ENCODE measurements around the gene CCDC184. TPM values are rescaled to one million over a fixed set of nuclear protein-coding genes. Genes with fewer than 3 reads are reported as not detected.
A peak's percentile ranks its signal among the peaks of the same experiment; 100 is the strongest.

CCDC184 gene
- total and polyA plus RNA-seq, 4 donors, result 0.63 to 2.8 (median 1.6) TPM

- peak within 1 kb of the TSS in 1 of 2 donors; percentile 76 for H3K27ac ChIP-seq (ENCODE audit: low read depth in 1 of 2, low read length in 2 of 2)
- H3K36me3 ChIP-seq (ENCODE audit: control insufficient read depth in 1 of 2, insufficient read depth in 2 of 2, low read length in 1 of 2), result peaks cover 0 to 2% of the 10 kb centered on the region in 2 donors
- no peaks in the 10 kb centered on the region for H3K4me1 ChIP-seq (ENCODE audit: control insufficient read depth in 1 of 2, insufficient read depth in 2 of 2, low read length in 2 of 2)
- peak; percentile 99 to 100 for DNase-seq
- H3K27me3 ChIP-seq (ENCODE audit: control insufficient read depth in 1 of 2, insufficient read depth in 2 of 2, low read length in 1 of 2), result no peaks in the 10 kb centered on the region
- no peaks in the 10 kb centered on the region for H3K9me3 ChIP-seq (ENCODE audit: control insufficient read depth, low read length)
- ATAC-seq (ENCODE audit: low FRiP score), result peak; percentile 99
- 0% methylated on average over 55 to 56 of the region's 56 CpGs for WGBS, 2 donors
- intact Hi-C loops (cut with DNase I), result loop anchor here (5.0 kb wide), 2 partner anchors 35 to 50 kb away; partner anchors contain the start of gene SENP1 (in 1 of the 2)
- peak within 1 kb of the TSS; percentile 77 to 93 for H3K4me3 ChIP-seq (ENCODE audit: low read length in 2 of 2)
These were observed 26.2 kb upstream of the CCDC184 start, which contains the start of gene ASB8 for GRCh38 chr12:48157018-48157888. TSS of gene ASB8 (minus strand) at chr12:48157515. CDS start at chr12:48153496, 4,019 bp downstream.

- WGBS, 2 donors, result 64% methylated on average over 3 of the region's 3 CpGs
- Histone ChIP-seq H3K4me1 (ENCODE audit: control insufficient read depth in 1 of 2, insufficient read depth in 2 of 2, low read length in 2 of 2) (no peaks in the 10 kb centered on the region), H3K36me3 (ENCODE audit: control insufficient read depth in 1 of 2, insufficient read depth in 2 of 2, low read length in 1 of 2) (peaks cover 0 to 2% of the 10 kb centered on the region in 2 donors), H3K27ac (ENCODE audit: low read depth in 1 of 2, low read length in 2 of 2) (peak overlapping the region in 1 of 2 donors; percentile 45), H3K27me3 (ENCODE audit: control insufficient read depth in 1 of 2, insufficient read depth in 2 of 2, low read length in 1 of 2) (no peaks in the 10 kb centered on the region), H3K4me3 (ENCODE audit: low read length in 2 of 2) (no peak overlapping the region), H3K9me3 (ENCODE audit: control insufficient read depth, low read length) (no peaks in the 10 kb centered on the region)
- intact Hi-C loops (cut with DNase I), result loop anchor here (5.0 kb wide), 2 partner anchors 36 to 51 kb away; partner anchors contain the start of gene SENP1 (in 1 of the 2)
- DNase-seq (no peak), ATAC-seq (ENCODE audit: low FRiP score) (no peak)
These were observed 25.5 kb upstream of the CCDC184 start for GRCh38 chr12:48157889-48158370.

GRCh38 chr12:48160046-48160445, 23.4 kb upstream of the CCDC184 start:
- H3K4me3 ChIP-seq (ENCODE audit: low read length in 2 of 2), result no peak overlapping the region
- ATAC-seq (ENCODE audit: low FRiP score) (no peak), DNase-seq (no peak)
- no peak overlapping the region for H3K27ac ChIP-seq (ENCODE audit: low read depth in 1 of 2, low read length in 2 of 2)
- intact Hi-C loops (cut with DNase I), result loop anchor here in 1 of 2 donors (10.0 kb wide), 1 partner anchor 195 kb away; the partner anchor contains the start of gene TMEM106C
- no peaks in the 10 kb centered on the region for H3K9me3 ChIP-seq (ENCODE audit: control insufficient read depth, low read length)
- WGBS, 2 donors, result 73% methylated on average over 5 of the region's 5 CpGs
- H3K4me1 ChIP-seq (ENCODE audit: control insufficient read depth in 1 of 2, insufficient read depth in 2 of 2, low read length in 2 of 2), result no peaks in the 10 kb centered on the region
- no peaks in the 10 kb centered on the region for H3K27me3 ChIP-seq (ENCODE audit: control insufficient read depth in 1 of 2, insufficient read depth in 2 of 2, low read length in 1 of 2)
- no peaks in the 10 kb centered on the region for H3K36me3 ChIP-seq (ENCODE audit: control insufficient read depth in 1 of 2, insufficient read depth in 2 of 2, low read length in 1 of 2)

- H3K27ac ChIP-seq (ENCODE audit: low read depth in 1 of 2, low read length in 2 of 2), result no peak overlapping the region
- intact Hi-C loops (cut with DNase I), result loop anchor here in 1 of 2 donors (10.0 kb wide), 1 partner anchor 196 kb away; the partner anchor contains the start of gene TMEM106C
- DNase-seq, result no peak
- H3K9me3 ChIP-seq (ENCODE audit: control insufficient read depth, low read length), result no peaks in the 10 kb centered on the region
- WGBS, 2 donors, result 31 to 40% methylated on average over 2 of the region's 2 CpGs
- no peaks in the 10 kb centered on the region for H3K4me1 ChIP-seq (ENCODE audit: control insufficient read depth in 1 of 2, insufficient read depth in 2 of 2, low read length in 2 of 2)
- H3K4me3 ChIP-seq (ENCODE audit: low read length in 2 of 2), result no peak overlapping the region
- no peaks in the 10 kb centered on the region for H3K36me3 ChIP-seq (ENCODE audit: control insufficient read depth in 1 of 2, insufficient read depth in 2 of 2, low read length in 1 of 2)
- no peaks in the 10 kb centered on the region for H3K27me3 ChIP-seq (ENCODE audit: control insufficient read depth in 1 of 2, insufficient read depth in 2 of 2, low read length in 1 of 2)
- ATAC-seq (ENCODE audit: low FRiP score), result no peak
These were observed 22.6 kb upstream of the CCDC184 start for GRCh38 chr12:48160807-48161206.

- H3K4me3 ChIP-seq (ENCODE audit: low read length in 2 of 2), result no peak overlapping the region
- DNase-seq (no peak), ATAC-seq (ENCODE audit: low FRiP score) (no peak)
- no peaks in the 10 kb centered on the region for H3K36me3 ChIP-seq (ENCODE audit: control insufficient read depth in 1 of 2, insufficient read depth in 2 of 2, low read length in 1 of 2)
- intact Hi-C loops (cut with DNase I), result loop anchor here in 1 of 2 donors (10.0 kb wide), 1 partner anchor 198 kb away; the partner anchor contains the start of gene TMEM106C
- H3K27me3 ChIP-seq (ENCODE audit: control insufficient read depth in 1 of 2, insufficient read depth in 2 of 2, low read length in 1 of 2), result no peaks in the 10 kb centered on the region
- H3K4me1 ChIP-seq (ENCODE audit: control insufficient read depth in 1 of 2, insufficient read depth in 2 of 2, low read length in 2 of 2), result no peaks in the 10 kb centered on the region
- H3K27ac ChIP-seq (ENCODE audit: low read depth in 1 of 2, low read length in 2 of 2), result no peak overlapping the region
- WGBS, 2 donors, result 49 to 56% methylated on average over 5 of the region's 5 CpGs
- H3K9me3 ChIP-seq (ENCODE audit: control insufficient read depth, low read length), result no peaks in the 10 kb centered on the region
These were observed 20.2 kb upstream of the CCDC184 start for GRCh38 chr12:48163150-48163747.

- ATAC-seq (ENCODE audit: low FRiP score) (no peak), DNase-seq (no peak)
- no peak overlapping the region for H3K27ac ChIP-seq (ENCODE audit: low read depth in 1 of 2, low read length in 2 of 2)
- no peaks in the 10 kb centered on the region for H3K36me3 ChIP-seq (ENCODE audit: control insufficient read depth in 1 of 2, insufficient read depth in 2 of 2, low read length in 1 of 2)
- no peaks in the 10 kb centered on the region for H3K9me3 ChIP-seq (ENCODE audit: control insufficient read depth, low read length)
- no peak overlapping the region for H3K4me3 ChIP-seq (ENCODE audit: low read length in 2 of 2)
- intact Hi-C loops (cut with DNase I), result loop anchor here in 1 of 2 donors (2.0 to 10.0 kb wide), 2 partner anchors 82 to 200 kb away; partner anchors contain the start of gene TMEM106C
- H3K4me1 ChIP-seq (ENCODE audit: control insufficient read depth in 1 of 2, insufficient read depth in 2 of 2, low read length in 2 of 2), result no peaks in the 10 kb centered on the region
- H3K27me3 ChIP-seq (ENCODE audit: control insufficient read depth in 1 of 2, insufficient read depth in 2 of 2, low read length in 1 of 2), result no peaks in the 10 kb centered on the region
- WGBS, 2 donors, result 67 to 77% methylated on average over 2 of the region's 2 CpGs
These were observed 19.0 kb upstream of the CCDC184 start for GRCh38 chr12:48164451-48164850.

- intact Hi-C loops (cut with DNase I), result loop anchor here (2.0 to 10.0 kb wide), 3 partner anchors 83 to 201 kb away; partner anchors contain the start of gene TMEM106C (in 1 of the 2)
- H3K4me1 ChIP-seq (ENCODE audit: control insufficient read depth in 1 of 2, insufficient read depth in 2 of 2, low read length in 2 of 2), result no peaks in the 10 kb centered on the region
- H3K4me3 ChIP-seq (ENCODE audit: low read length in 2 of 2), result no peak overlapping the region
- DNase-seq (no peak), ATAC-seq (ENCODE audit: low FRiP score) (peak; percentile 64)
- no peaks in the 10 kb centered on the region for H3K9me3 ChIP-seq (ENCODE audit: control insufficient read depth, low read length)
- 13 to 16% methylated on average over 2 of the region's 2 CpGs for WGBS, 2 donors
- no peaks in the 10 kb centered on the region for H3K36me3 ChIP-seq (ENCODE audit: control insufficient read depth in 1 of 2, insufficient read depth in 2 of 2, low read length in 1 of 2)
- H3K27me3 ChIP-seq (ENCODE audit: control insufficient read depth in 1 of 2, insufficient read depth in 2 of 2, low read length in 1 of 2), result no peaks in the 10 kb centered on the region
- H3K27ac ChIP-seq (ENCODE audit: low read depth in 1 of 2, low read length in 2 of 2), result no peak overlapping the region
These were observed 18.1 kb upstream of the CCDC184 start for GRCh38 chr12:48165089-48165981.

GRCh38 chr12:48169011-48169410, 14.4 kb upstream of the CCDC184 start:
- H3K9me3 ChIP-seq (ENCODE audit: control insufficient read depth, low read length), result no peaks in the 10 kb centered on the region

More at GRCh38 chr12:48169011-48169410, 14.4 kb upstream of the CCDC184 start:
- no peak for DNase-seq
- no peak overlapping the region for H3K27ac ChIP-seq (ENCODE audit: low read depth in 1 of 2, low read length in 2 of 2)
- H3K27me3 ChIP-seq (ENCODE audit: control insufficient read depth in 1 of 2, insufficient read depth in 2 of 2, low read length in 1 of 2), result no peaks in the 10 kb centered on the region
- H3K4me1 ChIP-seq (ENCODE audit: control insufficient read depth in 1 of 2, insufficient read depth in 2 of 2, low read length in 2 of 2), result no peaks in the 10 kb centered on the region
- no peak overlapping the region for H3K4me3 ChIP-seq (ENCODE audit: low read length in 2 of 2)
- no peaks in the 10 kb centered on the region for H3K36me3 ChIP-seq (ENCODE audit: control insufficient read depth in 1 of 2, insufficient read depth in 2 of 2, low read length in 1 of 2)
- whole genome bisulfite sequencing, 2 donors, result 89 to 90% methylated on average over 19 of the region's 19 CpGs
- ATAC-seq (ENCODE audit: low FRiP score), result no peak
- intact Hi-C loops (cut with DNase I), result loop anchor here (5.0 to 10.0 kb wide), 2 partner anchors 87 to 204 kb away; partner anchors contain the start of gene TMEM106C (in 1 of the 2)

Measured in aorta (tissue), 5 donors.